Mesodermal cell (in vitro differentiated cells): ENCODE results near the gene ACACA.

ENCODE experiments used
- H3K27ac ChIP-seq: 2 replicates; pipeline ENCODE4 v1.7.0; 2013; ENCODE audit warnings: mild to moderate bottlenecking, low read depth, low read length, moderate library complexity; ENCODE audit not compliant: severe bottlenecking
- H3K36me3 ChIP-seq: 2 replicates; pipeline ENCODE4 v1.7.1; 2013; ENCODE audit warnings: mild to moderate bottlenecking, low read length, moderate library complexity; ENCODE audit not compliant: control insufficient read depth, insufficient read depth
- H3K4me1 ChIP-seq: one replicate; pipeline ENCODE4 v1.7.1; 2013; ENCODE audit warnings: mild to moderate bottlenecking, low read length; ENCODE audit not compliant: insufficient read depth, control insufficient read depth, poor library complexity, severe bottlenecking
- H3K4me3 ChIP-seq: 2 replicates; pipeline ENCODE4 v1.7.0; 2013; ENCODE audit warnings: low read length, control low read depth, mild to moderate bottlenecking; ENCODE audit not compliant: insufficient read depth, poor library complexity, severe bottlenecking; ENCODE audit errors: extremely low read depth
- H3K9me3 ChIP-seq: 2 replicates; pipeline ENCODE4 v1.7.1; 2013; ENCODE audit warnings: mild to moderate bottlenecking, low read length, moderate library complexity; ENCODE audit not compliant: control insufficient read depth
- WGBS, 2 experiments: methylation state at CpG; one replicate each; pipeline ENCODE4 v1.1.5; 2013; ENCODE audit warnings: missing lambda C conversion rate in 2 of 2; ENCODE audit not compliant: insufficient coverage in 2 of 2; 5-methylcytosine and 5-hydroxymethylcytosine counted together

The ACACA gene

GRCh38 chr17:37135576-37135975 is 271.1 kb downstream of the ACACA start:
- Histone ChIP-seq H3K27ac (no peak overlapping the region), H3K36me3 (peaks cover 33% of the 10 kb centered on the region), H3K4me3 (no peak overlapping the region), H3K4me1 (peaks cover 36% of the 10 kb centered on the region), H3K9me3 (no peaks in the 10 kb centered on the region)
- no CpG with 5 or more reads among the region's 2 CpGs for WGBS, 2 experiments

GRCh38 chr17:37134050-37134449 is 272.6 kb downstream of the ACACA start:
- no peak overlapping the region for H3K4me3 ChIP-seq
- H3K4me1 ChIP-seq = peaks cover 36% of the 10 kb centered on the region
- H3K36me3 ChIP-seq = peaks cover 40% of the 10 kb centered on the region
- WGBS, 2 experiments = 86 to 90% methylated on average over 3 of the region's 6 CpGs
- peak overlapping the region; percentile 68 for H3K27ac ChIP-seq
- H3K9me3 ChIP-seq = no peaks in the 10 kb centered on the region

GRCh38 chr17:37133136-37133535 is 273.5 kb downstream of the ACACA start:
- H3K4me3 ChIP-seq = no peak overlapping the region
- H3K4me1 ChIP-seq = peaks cover 32% of the 10 kb centered on the region
- H3K27ac ChIP-seq = peak overlapping the region; percentile 68
- no peaks in the 10 kb centered on the region for H3K9me3 ChIP-seq
- 86 to 91% methylated on average over 1 of the region's 5 CpGs for WGBS, 2 experiments
- H3K36me3 ChIP-seq = peaks cover 45% of the 10 kb centered on the region

- 93% methylated on average over 15 to 16 of the region's 16 CpGs for WGBS, 2 experiments
- H3K36me3 ChIP-seq = peaks cover 45% of the 10 kb centered on the region
- H3K27ac ChIP-seq = peak overlapping the region; percentile 54
Measured at GRCh38 chr17:37131669-37132611, 274.7 kb downstream of the ACACA start.

GRCh38 chr17:37130984-37131446 is 275.6 kb downstream of the ACACA start:
- Histone ChIP-seq H3K4me1 (peaks cover 32% of the 10 kb centered on the region), H3K9me3 (no peaks in the 10 kb centered on the region), H3K4me3 (no peak overlapping the region), H3K36me3 (peaks cover 49% of the 10 kb centered on the region), H3K27ac (peak overlapping the region; percentile 54)
- 80 to 90% methylated on average over 1 to 2 of the region's 3 CpGs for WGBS, 2 experiments

More at GRCh38 chr17:37131669-37132611, 274.7 kb downstream of the ACACA start:
- peaks cover 32% of the 10 kb centered on the region for H3K4me1 ChIP-seq
- H3K4me3 ChIP-seq = no peak overlapping the region
- no peaks in the 10 kb centered on the region for H3K9me3 ChIP-seq

- Histone ChIP-seq H3K36me3 (peaks cover 85% of the 10 kb centered on the region), H3K4me1 (no peaks in the 10 kb centered on the region), H3K9me3 (no peaks in the 10 kb centered on the region), H3K4me3 (no peak overlapping the region), H3K27ac (no peak overlapping the region)
- 92 to 96% methylated on average over 2 to 3 of the region's 4 CpGs for WGBS, 2 experiments
Measured at GRCh38 chr17:37124821-37125173, 281.8 kb downstream of the ACACA start.

- Histone ChIP-seq H3K9me3 (no peaks in the 10 kb centered on the region), H3K4me3 (no peak overlapping the region), H3K4me1 (no peaks in the 10 kb centered on the region), H3K27ac (no peak overlapping the region), H3K36me3 (peaks cover 79% of the 10 kb centered on the region)
- 95 to 100% methylated on average over 4 to 5 of the region's 7 CpGs for WGBS, 2 experiments
Measured at GRCh38 chr17:37123941-37124820, 282.5 kb downstream of the ACACA start.

- Histone ChIP-seq H3K4me3 (no peak overlapping the region), H3K36me3 (peaks cover 79% of the 10 kb centered on the region), H3K9me3 (no peaks in the 10 kb centered on the region), H3K4me1 (no peaks in the 10 kb centered on the region), H3K27ac (no peak overlapping the region)
- WGBS, 2 experiments = 100% methylated on average over 1 of the region's 1 CpG; no CpG with 5 or more reads in 1 of the 2 experiments
Measured at GRCh38 chr17:37123386-37123785, 283.2 kb downstream of the ACACA start.

- no peak overlapping the region for H3K4me3 ChIP-seq
- no peaks in the 10 kb centered on the region for H3K9me3 ChIP-seq
- H3K36me3 ChIP-seq = peaks cover 83% of the 10 kb centered on the region
- no CpG with 5 or more reads among the region's 2 CpGs for WGBS, 2 experiments
- no peaks in the 10 kb centered on the region for H3K4me1 ChIP-seq
- H3K27ac ChIP-seq = no peak overlapping the region
Measured at GRCh38 chr17:37121616-37122015, 285.0 kb downstream of the ACACA start.

- Histone ChIP-seq H3K4me1 (no peaks in the 10 kb centered on the region), H3K36me3 (peaks cover 81% of the 10 kb centered on the region), H3K27ac (no peak overlapping the region), H3K4me3 (no peak overlapping the region), H3K9me3 (no peaks in the 10 kb centered on the region)
- WGBS, 2 experiments = 87 to 96% methylated on average over 3 of the region's 3 CpGs
Measured at GRCh38 chr17:37118366-37119137, 288.1 kb downstream of the ACACA start.
